ENCODE data around the gene JAKMIP1.

Gene JAKMIP1

DNA sequence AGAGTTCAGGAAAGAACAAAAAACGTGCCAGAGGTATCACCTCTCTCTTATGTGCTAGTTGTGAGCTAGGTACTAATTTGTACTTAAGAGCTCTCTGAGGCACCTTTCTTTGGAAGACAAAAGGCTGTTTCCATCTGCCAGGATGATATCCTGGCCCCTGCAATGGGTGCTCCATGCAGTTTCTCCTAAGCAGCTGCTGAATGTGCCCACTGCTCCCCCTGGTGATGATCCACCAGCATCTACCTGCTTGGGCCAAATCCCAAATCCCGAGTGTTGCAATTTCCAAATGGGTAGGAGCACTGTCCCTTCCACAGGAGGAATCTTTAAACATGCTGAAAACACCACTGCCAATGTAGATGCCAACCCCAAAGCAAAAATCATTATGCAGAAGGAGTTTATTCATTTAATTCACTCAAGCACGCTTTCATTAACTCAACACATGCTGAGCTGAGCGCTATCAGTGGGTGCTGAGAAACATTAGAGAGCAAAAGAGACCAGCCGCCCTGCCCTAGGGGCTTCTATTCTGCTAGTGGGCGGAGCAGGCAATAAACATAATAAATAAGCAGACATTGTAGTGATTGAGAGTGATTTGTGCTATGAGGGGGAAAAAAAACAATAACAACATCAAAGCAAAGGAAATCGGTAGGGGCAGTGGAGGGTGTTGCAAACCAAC lies 112.5 kb downstream of the JAKMIP1 start:
- H3K9ac ChIP-seq (ENCODE audit: low read length): no peak overlapping the region
- peaks cover 28% of the 10 kb centered on the region for H3K4me1 ChIP-seq (ENCODE audit: control insufficient read depth, insufficient read depth, low read length)
- peaks cover 4% of the 10 kb centered on the region; the same call in 1 of the 2 replicates for H3K36me3 ChIP-seq (ENCODE audit: control insufficient read depth, insufficient read depth, low read length)
- H3K27me3 ChIP-seq (ENCODE audit: control insufficient read depth, insufficient read depth, low read length): peaks cover 11% of the 10 kb centered on the region
- H3K4me3 ChIP-seq (ENCODE audit: low read depth, low read length): no peak overlapping the region
- H3K27ac ChIP-seq (ENCODE audit: low read depth, low read length): no peak overlapping the region
- 0 out of 2 replicates have a peak, but pooled peaks cover 5% of the 10 kb centered on the region for H3K9me3 ChIP-seq (ENCODE audit: control insufficient read depth, insufficient read depth, low read depth, low read length)

- Histone ChIP-seq H3K27ac (ENCODE audit: low read depth, low read length) (no peak overlapping the region), H3K4me1 (ENCODE audit: control insufficient read depth, insufficient read depth, low read length) (peaks cover 22% of the 10 kb centered on the region), H3K36me3 (ENCODE audit: control insufficient read depth, insufficient read depth, low read length) (peaks cover 4% of the 10 kb centered on the region; the same call in 1 of the 2 replicates), H3K4me3 (ENCODE audit: low read depth, low read length) (no peak overlapping the region), H3K9me3 (ENCODE audit: control insufficient read depth, insufficient read depth, low read depth, low read length) (0 out of 2 replicates have a peak, but pooled peaks cover 5% of the 10 kb centered on the region), H3K27me3 (ENCODE audit: control insufficient read depth, insufficient read depth, low read length) (peaks cover 11% of the 10 kb centered on the region), H3K9ac (ENCODE audit: low read length) (no peak overlapping the region)
These were observed 113.5 kb downstream of the JAKMIP1 start for GRCh38 chr4:6086846-6087245.

- H3K36me3 ChIP-seq (ENCODE audit: control insufficient read depth, insufficient read depth, low read length): peaks cover 4% of the 10 kb centered on the region; the same call in 1 of the 2 replicates
- no peak overlapping the region for H3K9ac ChIP-seq (ENCODE audit: low read length)
These were observed 114.4 kb downstream of the JAKMIP1 start for GRCh38 chr4:6085691-6086628.

GRCh38 chr4:6085028-6085690 lies 115.2 kb downstream of the JAKMIP1 start:
- no peak overlapping the region for H3K27ac ChIP-seq (ENCODE audit: low read depth, low read length)
- H3K4me1 ChIP-seq (ENCODE audit: control insufficient read depth, insufficient read depth, low read length): peaks cover 22% of the 10 kb centered on the region
- peaks cover 11% of the 10 kb centered on the region for H3K27me3 ChIP-seq (ENCODE audit: control insufficient read depth, insufficient read depth, low read length)
- H3K36me3 ChIP-seq (ENCODE audit: control insufficient read depth, insufficient read depth, low read length): peaks cover 4% of the 10 kb centered on the region; the same call in 1 of the 2 replicates
- H3K4me3 ChIP-seq (ENCODE audit: low read depth, low read length): no peak overlapping the region
- no peak overlapping the region for H3K9ac ChIP-seq (ENCODE audit: low read length)
- 0 out of 2 replicates have a peak, but pooled peaks cover 5% of the 10 kb centered on the region for H3K9me3 ChIP-seq (ENCODE audit: control insufficient read depth, insufficient read depth, low read depth, low read length)

More at GRCh38 chr4:6085691-6086628, 114.4 kb downstream of the JAKMIP1 start:
- Histone ChIP-seq H3K9me3 (ENCODE audit: control insufficient read depth, insufficient read depth, low read depth, low read length) (0 out of 2 replicates have a peak, but pooled peaks cover 5% of the 10 kb centered on the region), H3K27me3 (ENCODE audit: control insufficient read depth, insufficient read depth, low read length) (peaks cover 11% of the 10 kb centered on the region), H3K27ac (ENCODE audit: low read depth, low read length) (no peak overlapping the region), H3K4me1 (ENCODE audit: control insufficient read depth, insufficient read depth, low read length) (peaks cover 22% of the 10 kb centered on the region), H3K4me3 (ENCODE audit: low read depth, low read length) (no peak overlapping the region)

DNA sequence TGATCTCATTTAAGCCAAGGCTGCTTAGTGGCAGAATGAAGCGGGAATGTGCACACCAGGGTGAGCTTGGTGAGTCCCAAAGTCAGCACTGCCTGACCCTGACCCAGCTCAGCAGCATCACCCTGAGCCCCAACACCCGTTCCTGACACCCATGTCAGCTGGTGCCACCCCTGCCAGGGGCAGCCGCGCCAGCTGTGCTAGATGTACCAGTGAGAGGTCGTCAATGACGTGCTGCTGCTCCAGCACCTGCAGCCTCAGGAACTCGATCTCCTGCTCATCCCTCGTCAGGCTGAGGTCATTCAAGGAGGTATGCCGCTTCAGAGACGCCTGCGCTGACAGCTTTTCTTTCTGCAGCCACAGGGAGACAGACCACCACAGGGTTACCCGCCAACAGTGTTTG lies 120.4 kb downstream of the JAKMIP1 start:
- H3K27ac ChIP-seq (ENCODE audit: low read depth, low read length): no peak overlapping the region
- no peak overlapping the region for H3K9ac ChIP-seq (ENCODE audit: low read length)
- 0 out of 2 replicates have a peak, but pooled peaks cover 5% of the 10 kb centered on the region for H3K9me3 ChIP-seq (ENCODE audit: control insufficient read depth, insufficient read depth, low read depth, low read length)
- no peak overlapping the region for H3K4me3 ChIP-seq (ENCODE audit: low read depth, low read length)
- H3K4me1 ChIP-seq (ENCODE audit: control insufficient read depth, insufficient read depth, low read length): no peaks in the 10 kb centered on the region
- no peaks in the 10 kb centered on the region for H3K27me3 ChIP-seq (ENCODE audit: control insufficient read depth, insufficient read depth, low read length)
- H3K36me3 ChIP-seq (ENCODE audit: control insufficient read depth, insufficient read depth, low read length): peaks cover 4% of the 10 kb centered on the region; the same call in 1 of the 2 replicates

DNA sequence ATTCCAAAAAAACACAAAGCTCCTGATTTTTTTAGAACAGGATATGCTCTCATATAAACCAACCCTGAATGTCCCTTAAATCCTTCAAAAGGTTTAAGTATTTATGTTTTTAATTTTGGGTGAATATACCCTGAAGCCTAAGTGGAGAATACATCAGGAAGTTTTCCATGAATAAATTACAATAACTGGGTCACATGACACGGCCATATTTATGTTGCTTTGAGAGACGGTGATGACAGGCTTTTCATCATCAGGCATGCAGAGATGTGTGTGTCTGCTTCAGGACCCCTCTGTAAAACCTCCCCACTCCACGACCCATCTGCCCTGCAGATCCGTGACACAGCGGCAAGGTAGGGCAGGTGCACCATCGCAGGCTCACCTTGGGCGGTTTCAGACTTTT lies 121.8 kb downstream of the JAKMIP1 start:
- H3K36me3 ChIP-seq (ENCODE audit: control insufficient read depth, insufficient read depth, low read length): no peaks in the 10 kb centered on the region
- no peak overlapping the region for H3K9ac ChIP-seq (ENCODE audit: low read length)
- H3K27ac ChIP-seq (ENCODE audit: low read depth, low read length): no peak overlapping the region
- H3K9me3 ChIP-seq (ENCODE audit: control insufficient read depth, insufficient read depth, low read depth, low read length): no peaks in the 10 kb centered on the region
- H3K4me3 ChIP-seq (ENCODE audit: low read depth, low read length): no peak overlapping the region
- no peaks in the 10 kb centered on the region for H3K4me1 ChIP-seq (ENCODE audit: control insufficient read depth, insufficient read depth, low read length)
- no peaks in the 10 kb centered on the region for H3K27me3 ChIP-seq (ENCODE audit: control insufficient read depth, insufficient read depth, low read length)

- Histone ChIP-seq H3K4me1 (ENCODE audit: control insufficient read depth, insufficient read depth, low read length) (peaks cover 12% of the 10 kb centered on the region), H3K9me3 (ENCODE audit: control insufficient read depth, insufficient read depth, low read depth, low read length) (no peaks in the 10 kb centered on the region), H3K27me3 (ENCODE audit: control insufficient read depth, insufficient read depth, low read length) (no peaks in the 10 kb centered on the region), H3K27ac (ENCODE audit: low read depth, low read length) (no peak overlapping the region), H3K9ac (ENCODE audit: low read length) (no peak overlapping the region), H3K36me3 (ENCODE audit: control insufficient read depth, insufficient read depth, low read length) (no peaks in the 10 kb centered on the region), H3K4me3 (ENCODE audit: low read depth, low read length) (no peak overlapping the region)
These were observed 124.0 kb downstream of the JAKMIP1 start for GRCh38 chr4:6076391-6076790.

GRCh38 chr4:6074758-6075157 lies 125.6 kb downstream of the JAKMIP1 start:
- H3K9ac ChIP-seq (ENCODE audit: low read length): no peak overlapping the region
- H3K4me3 ChIP-seq (ENCODE audit: low read depth, low read length): no peak overlapping the region
- H3K36me3 ChIP-seq (ENCODE audit: control insufficient read depth, insufficient read depth, low read length): no peaks in the 10 kb centered on the region
- no peak overlapping the region for H3K27ac ChIP-seq (ENCODE audit: low read depth, low read length)
- no peaks in the 10 kb centered on the region for H3K27me3 ChIP-seq (ENCODE audit: control insufficient read depth, insufficient read depth, low read length)
- peaks cover 14% of the 10 kb centered on the region for H3K4me1 ChIP-seq (ENCODE audit: control insufficient read depth, insufficient read depth, low read length)
- no peaks in the 10 kb centered on the region for H3K9me3 ChIP-seq (ENCODE audit: control insufficient read depth, insufficient read depth, low read depth, low read length)

DNA sequence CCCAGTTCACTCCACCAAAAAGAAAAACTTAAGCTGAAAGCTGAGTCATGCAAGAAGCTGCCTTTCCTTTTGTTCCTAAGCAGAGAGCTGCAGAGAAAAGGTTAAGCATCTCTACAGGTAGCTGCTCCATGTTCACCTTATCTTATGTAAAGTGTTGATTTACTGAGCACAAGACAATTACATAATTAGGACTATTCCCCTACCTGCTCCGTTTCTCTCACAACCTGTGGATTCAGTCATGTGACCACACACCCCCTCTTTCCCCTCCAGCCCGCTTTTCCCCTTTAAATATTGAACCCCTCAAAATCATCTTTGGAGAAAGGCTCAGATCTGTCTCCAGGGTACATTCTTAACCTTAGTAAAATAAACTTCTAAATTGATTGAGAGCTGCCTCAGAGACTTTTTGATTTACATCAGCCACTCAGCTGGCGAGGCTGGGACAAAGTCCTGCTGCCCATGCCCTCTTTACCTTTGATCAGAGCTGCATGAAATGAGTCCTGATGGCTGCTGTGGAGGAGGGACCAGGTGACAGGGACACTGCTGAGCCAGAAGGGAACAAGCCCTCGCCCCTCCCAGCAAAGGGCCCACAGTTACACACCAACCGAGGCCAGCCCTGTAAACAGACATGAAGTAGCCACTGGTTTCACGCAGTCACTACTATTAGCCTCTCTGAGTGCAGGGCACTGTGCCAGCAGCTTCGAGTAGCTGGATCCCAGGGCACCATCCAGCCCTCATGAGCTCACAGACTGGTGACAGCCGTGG lies 128.2 kb downstream of the JAKMIP1 start:
- no peak overlapping the region for H3K4me3 ChIP-seq (ENCODE audit: low read depth, low read length)
- no peaks in the 10 kb centered on the region for H3K36me3 ChIP-seq (ENCODE audit: control insufficient read depth, insufficient read depth, low read length)
- no peaks in the 10 kb centered on the region for H3K9me3 ChIP-seq (ENCODE audit: control insufficient read depth, insufficient read depth, low read depth, low read length)
- H3K4me1 ChIP-seq (ENCODE audit: control insufficient read depth, insufficient read depth, low read length): peaks cover 14% of the 10 kb centered on the region
- H3K27ac ChIP-seq (ENCODE audit: low read depth, low read length): no peak overlapping the region
- H3K27me3 ChIP-seq (ENCODE audit: control insufficient read depth, insufficient read depth, low read length): 0 out of 2 replicates have a peak, but pooled peaks cover 4% of the 10 kb centered on the region
- peak overlapping the region; percentile 17 for H3K9ac ChIP-seq (ENCODE audit: low read length)
